Astrocyte of the spinal cord (primary cell): ENCODE results near the gene BSCL2.

Experiments used
- DNase-seq: peaks from one replicate; pipeline ENCODE4 v3.0.0; 2011; ENCODE audit warnings: low read depth, low spot score
- H3K4me3 ChIP-seq: 2 replicates; pipeline ENCODE4 v1.5.1; 2011; ENCODE audit warnings: low read depth, mild to moderate bottlenecking, low read length, moderate library complexity
- CTCF ChIP-seq: IDR thresholded peaks from 2 replicates; pipeline ENCODE4 v1.5.1; 2012; ENCODE audit warnings: low read depth, mild to moderate bottlenecking, low read length, inconsistent platforms
- in situ Hi-C: cut with HindIII; loops from 2 replicates; pipeline ENCODE4 v1.10.0; 2017; ENCODE audit warnings: low sequenced_read_pairs

BSCL2 gene

DNA sequence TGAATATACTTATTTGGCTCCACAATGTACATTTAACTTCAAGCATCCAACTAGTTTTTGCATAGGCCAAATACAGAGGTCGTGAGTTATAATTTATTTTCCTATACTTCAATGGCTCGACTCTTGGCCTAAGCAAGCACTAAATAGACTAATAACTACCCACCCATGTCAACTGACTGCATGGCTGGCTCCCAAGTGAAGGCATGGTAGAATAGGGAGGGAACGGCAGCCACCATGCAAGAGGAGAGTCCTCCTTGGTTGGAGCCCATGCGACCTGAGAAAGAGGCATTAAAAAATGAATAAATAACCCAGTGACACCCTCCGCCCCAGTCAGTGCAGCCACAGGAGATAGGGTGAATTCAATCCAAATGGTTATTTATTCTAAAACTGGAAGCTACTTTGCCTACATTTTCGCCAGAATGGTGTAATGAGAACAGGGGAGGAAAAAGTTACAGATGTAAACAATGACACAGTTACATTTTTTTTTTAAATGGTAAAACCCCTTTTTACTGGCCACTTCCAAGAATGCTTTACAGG lies 5.1 kb upstream of the BSCL2 start:
- H3K4me3 ChIP-seq, result no peak overlapping the region
- in situ Hi-C loops, result no loop called here
- no peak for TF ChIP-seq CTCF

GRCh38 chr11:62710001-62710345 lies 2.7 kb upstream of the BSCL2 start:
- in situ Hi-C loops, result no loop called here
- DNase-seq, result no peak
- TF ChIP-seq CTCF, result no peak
- peak overlapping the region; percentile 54 for H3K4me3 ChIP-seq

More for the DNA sequence above, 5.1 kb upstream of the BSCL2 start:
- no peak for DNase-seq

- in situ Hi-C loops, result no loop called here
- peak overlapping the region; percentile 54 for H3K4me3 ChIP-seq
- no peak for TF ChIP-seq CTCF
- peak; percentile 98 for DNase-seq
These were observed 2.2 kb upstream of the BSCL2 start for GRCh38 chr11:62709247-62710000.

GRCh38 chr11:62708793-62709192 lies 1.6 kb upstream of the BSCL2 start:
- no peak for TF ChIP-seq CTCF
- H3K4me3 ChIP-seq, result peak overlapping the region; percentile 54
- in situ Hi-C loops, result no loop called here
- no peak for DNase-seq

DNA sequence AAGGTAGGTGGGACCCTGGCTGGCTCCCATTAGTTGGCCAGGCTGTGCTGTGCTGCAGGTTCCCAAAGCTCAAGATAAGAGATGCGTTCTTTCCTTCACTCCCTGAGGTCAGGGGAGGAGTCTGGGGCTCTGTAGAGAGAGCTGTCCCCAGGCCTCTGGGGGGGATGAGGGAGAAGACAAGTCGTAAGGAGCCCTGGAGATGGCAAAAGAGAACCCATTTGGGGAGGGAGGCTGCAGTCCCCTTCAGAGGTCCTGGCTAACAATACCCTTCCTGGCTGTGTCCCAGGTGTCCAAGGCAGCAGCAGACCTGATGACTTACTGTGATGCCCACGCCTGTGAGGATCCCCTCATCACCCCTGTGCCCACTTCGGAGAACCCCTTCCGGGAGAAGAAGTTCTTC lies 1.2 kb upstream of the BSCL2 start:
- H3K4me3 ChIP-seq, result no peak overlapping the region
- in situ Hi-C loops, result no loop called here
- no peak for DNase-seq
- no peak for TF ChIP-seq CTCF

GRCh38 chr11:62706850-62707247 lies 375 bp downstream of the BSCL2 start:
- TF ChIP-seq CTCF, result no peak
- DNase-seq, result no peak
- no peak overlapping the region for H3K4me3 ChIP-seq
- in situ Hi-C loops, result no loop called here
